GM12873 (cell line): ENCODE results near the gene REG4.

ENCODE experiments used
- TF ChIP-seq, protein P1 (sequence below): IDR thresholded peaks from 2 replicates; pipeline ENCODE4 v1.5.1; 2012; ENCODE audit warnings: low read depth, mild to moderate bottlenecking, moderate library complexity, low read length, control low read depth; ENCODE audit not compliant: insufficient read depth; ENCODE audit errors: missing control alignments

REG4 gene

DNA sequence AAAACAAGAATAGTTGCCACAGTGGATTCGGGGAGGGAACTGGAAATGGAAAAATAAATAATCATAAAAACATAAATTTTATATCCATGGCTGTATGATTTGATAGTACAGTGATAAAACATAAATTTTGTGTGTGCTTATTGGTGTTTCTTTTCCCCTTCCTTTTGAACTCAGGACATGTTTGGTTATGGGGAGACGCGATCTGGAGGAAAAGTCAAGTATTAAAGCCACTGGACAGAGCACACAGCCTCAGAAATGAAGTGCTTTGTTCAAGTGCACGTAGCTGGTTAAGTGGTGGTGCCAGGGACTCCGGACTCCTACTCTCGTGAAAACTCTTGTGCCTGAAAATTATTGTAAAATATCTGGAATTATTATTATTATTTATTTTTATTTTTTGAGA, 32.9 kb downstream of the REG4 start:
- TF ChIP-seq, protein P1, sequence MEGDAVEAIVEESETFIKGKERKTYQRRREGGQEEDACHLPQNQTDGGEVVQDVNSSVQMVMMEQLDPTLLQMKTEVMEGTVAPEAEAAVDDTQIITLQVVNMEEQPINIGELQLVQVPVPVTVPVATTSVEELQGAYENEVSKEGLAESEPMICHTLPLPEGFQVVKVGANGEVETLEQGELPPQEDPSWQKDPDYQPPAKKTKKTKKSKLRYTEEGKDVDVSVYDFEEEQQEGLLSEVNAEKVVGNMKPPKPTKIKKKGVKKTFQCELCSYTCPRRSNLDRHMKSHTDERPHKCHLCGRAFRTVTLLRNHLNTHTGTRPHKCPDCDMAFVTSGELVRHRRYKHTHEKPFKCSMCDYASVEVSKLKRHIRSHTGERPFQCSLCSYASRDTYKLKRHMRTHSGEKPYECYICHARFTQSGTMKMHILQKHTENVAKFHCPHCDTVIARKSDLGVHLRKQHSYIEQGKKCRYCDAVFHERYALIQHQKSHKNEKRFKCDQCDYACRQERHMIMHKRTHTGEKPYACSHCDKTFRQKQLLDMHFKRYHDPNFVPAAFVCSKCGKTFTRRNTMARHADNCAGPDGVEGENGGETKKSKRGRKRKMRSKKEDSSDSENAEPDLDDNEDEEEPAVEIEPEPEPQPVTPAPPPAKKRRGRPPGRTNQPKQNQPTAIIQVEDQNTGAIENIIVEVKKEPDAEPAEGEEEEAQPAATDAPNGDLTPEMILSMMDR: no peak

DNA sequence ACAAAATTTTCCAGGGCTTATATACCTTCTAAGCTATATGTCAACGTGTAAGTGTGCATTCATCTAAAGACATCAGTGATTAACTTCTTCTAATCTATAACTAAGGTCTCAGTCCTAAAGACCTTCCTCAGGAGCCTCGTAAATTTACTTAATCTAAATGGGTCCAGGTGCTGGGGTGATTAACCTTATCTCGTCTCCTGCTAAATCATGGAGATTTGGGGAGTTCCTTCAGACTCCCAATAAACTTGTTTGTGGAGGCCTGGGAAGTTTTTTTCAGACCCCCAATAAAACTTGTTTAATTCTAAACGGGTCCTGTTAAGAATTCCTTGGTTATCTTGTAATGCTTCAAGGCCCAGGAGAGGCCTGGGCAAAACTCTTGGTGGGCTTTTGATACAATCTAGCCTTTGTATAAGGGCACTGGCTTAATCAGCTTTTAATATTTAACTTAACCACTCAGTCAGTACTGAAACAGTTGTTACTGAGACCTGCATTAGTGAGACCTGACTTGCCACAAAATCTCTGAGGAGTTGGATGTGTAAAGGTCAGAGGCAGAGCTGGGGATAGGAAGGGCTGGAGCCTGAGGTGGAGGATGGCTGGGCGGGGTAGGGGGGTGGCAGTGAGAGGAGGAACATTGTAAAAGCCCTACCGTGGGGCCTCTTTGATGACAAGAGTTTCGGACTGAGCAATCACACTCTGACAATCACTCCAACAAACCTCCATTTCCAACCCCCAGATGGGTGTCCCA, 36.3 kb downstream of the REG4 start:
- TF ChIP-seq, protein P1: no peak

DNA sequence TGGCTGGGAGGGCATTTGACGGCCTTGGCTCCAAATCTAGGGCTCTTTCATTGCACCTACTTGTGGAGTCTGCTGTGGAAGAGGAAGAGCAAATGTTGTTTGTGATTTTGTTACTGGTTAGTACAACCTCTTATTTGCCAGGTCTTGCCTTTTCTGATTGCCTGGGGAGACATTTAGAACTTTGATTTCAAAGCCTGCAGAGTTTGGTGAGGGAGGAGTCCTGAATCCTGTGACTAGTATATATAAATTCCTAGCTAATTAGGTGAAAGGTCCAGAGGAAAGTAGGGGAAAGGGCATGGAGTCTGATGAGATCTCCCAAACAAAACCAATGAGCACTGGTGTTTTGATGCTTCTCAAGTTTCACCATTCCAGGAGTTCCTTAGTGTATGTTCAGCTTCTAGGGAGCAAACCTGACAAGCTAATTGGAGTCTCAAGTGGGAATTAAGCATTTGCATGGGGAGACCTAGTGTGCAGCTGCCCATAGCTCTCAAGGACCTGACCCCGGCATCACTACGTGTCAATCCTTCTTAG, 37.5 kb downstream of the REG4 start:
- TF ChIP-seq, protein P1: no peak

DNA sequence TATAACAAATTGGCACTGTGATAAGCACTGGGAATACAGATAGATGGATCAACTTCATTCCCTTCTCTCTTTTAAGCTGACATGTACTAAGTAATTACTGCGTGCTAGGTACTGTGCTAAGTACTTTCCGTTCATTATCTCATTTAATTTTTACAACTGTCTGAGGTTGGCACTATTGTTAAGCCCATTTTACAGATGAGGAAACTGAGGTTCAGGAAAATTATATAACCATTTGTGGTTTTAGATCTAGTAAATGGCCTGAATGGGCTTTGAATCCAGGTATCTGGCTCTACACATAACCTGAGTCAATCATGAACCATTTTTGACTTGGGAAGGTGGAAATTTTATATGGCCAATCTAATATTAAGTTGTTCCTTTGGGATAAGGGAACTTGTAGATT, 39.0 kb downstream of the REG4 start:
- TF ChIP-seq, protein P1: no peak

DNA sequence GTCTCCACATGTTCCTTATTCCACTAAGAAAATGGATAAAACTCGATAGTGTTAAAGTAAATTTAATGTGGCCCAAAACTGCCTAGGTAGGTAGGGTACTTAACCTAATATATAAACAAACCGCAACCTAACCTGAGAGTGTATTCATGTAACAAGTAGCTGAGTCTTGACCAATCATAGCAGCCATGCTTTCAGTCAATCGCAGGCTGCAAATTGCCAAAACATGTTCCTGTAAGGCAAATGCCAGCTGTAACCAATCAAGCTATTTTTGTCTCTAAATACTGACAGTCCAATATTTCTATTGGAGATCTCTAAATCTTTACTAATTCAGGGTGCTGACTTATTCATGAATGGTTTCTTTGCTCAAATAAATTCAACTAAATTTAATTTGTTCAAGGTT, 39.5 kb downstream of the REG4 start:
- TF ChIP-seq, protein P1: no peak

DNA sequence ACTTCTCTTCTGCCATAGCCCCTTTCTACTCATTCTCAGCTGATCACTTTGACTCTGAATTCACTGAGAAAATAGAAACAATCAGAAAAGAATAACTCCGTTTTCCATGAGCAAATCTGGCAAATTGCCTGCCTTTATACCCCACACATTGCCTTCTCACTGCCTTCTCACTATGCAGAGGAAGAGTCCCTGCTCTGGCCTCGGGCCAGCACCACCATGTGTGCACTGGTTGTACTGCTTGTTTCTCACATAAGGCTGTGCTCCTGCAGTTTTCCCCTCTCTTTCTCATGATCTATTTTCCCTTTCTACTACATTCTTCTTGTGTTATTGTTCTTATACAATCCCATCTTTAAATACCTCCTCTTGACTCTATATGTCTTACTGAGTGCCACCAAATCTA, 40.2 kb downstream of the REG4 start:
- TF ChIP-seq, protein P1: no peak

DNA sequence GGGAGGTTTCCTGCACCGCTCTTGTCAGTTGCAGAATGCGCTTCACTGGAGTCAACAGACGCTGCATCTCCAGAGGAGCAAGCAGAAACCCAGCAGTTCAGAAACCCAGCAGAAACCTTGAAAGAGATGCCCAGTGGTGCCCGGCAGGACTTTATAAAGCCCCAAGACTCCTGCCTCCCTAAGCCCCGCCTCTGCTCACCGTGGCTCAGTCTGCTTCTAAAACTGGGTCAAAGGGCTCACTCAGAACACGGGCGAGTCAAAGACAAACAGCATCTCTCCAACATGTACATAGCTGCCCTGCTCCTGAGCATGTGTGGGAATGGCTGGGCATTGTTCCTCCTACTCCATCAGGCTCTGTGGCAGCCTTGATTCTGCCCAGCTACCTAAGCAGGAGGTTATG, 42.5 kb downstream of the REG4 start, which contains the start of gene HMGCS2:
TSS of gene HMGCS2 (minus strand) at position 128 of the 400 bp plus-strand sequence. CDS start at position 67, 61 bp downstream.
- TF ChIP-seq, protein P1: no peak
